Activated CD4-positive, alpha-beta T cell treated with anti-CD3 and anti-CD28 coated beads for 48 hours (primary cell): ENCODE data around the gene GGN.
A peak's percentile ranks its signal among the peaks of the same experiment; 100 is the strongest.
"Not testable (repeated sequence)": the region's sequence is repeated elsewhere in the genome, so short reads cannot be mapped to it uniquely, and the experiment has no call there.

Experiments used
- DNase-seq: peaks from one replicate; pipeline ENCODE4 v3.0.0-alpha.2; 2020

The GGN gene

DNA sequence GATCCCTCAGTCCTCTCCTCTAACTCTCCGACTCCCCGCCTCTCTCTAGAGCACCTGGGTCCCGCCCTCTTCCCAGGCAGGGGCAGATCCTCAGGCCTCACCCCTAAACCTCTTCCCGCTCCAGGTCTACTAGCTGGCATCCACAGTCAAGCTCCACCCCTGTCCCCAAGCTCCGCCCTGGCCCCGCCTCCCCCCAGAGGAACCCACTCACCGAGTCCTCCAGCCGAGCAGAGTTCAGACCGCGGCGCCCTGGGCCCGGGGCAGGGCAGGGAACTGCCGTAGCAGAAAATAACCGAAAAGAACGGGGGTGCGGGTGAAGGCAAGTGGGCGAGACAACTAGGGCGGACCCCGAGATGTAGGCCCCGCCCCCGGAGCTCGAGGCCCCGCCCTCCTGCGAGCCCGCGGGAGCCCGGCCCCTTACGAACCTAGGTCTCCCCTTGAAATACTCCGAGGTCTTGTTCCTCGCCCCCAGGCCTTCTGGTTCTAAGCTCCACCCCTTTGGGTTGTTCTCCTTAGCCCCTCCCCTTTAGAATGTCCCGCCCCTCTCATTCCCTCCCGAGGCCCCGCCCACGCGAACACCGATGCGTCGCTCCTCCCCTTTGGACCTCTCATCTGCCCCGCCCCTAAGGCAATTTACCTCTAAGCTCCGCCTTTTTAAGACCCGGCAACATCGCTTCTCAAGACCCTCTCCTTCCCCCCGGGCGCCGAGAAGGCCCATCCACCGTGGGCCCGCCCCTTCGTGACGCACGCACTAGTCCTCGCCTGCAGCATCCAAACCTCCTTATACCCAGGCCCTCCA lies at the start of gene GGN:
Gene GGN, minus strand, starts transcription at position 485 of the 799 bp plus-strand sequence. CDS start 773 bp downstream, outside the sequence.
- DNase-seq, result peak; percentile 93

- no peak for DNase-seq
Observed at GRCh38 chr19:38437295-38437694, 49.5 kb upstream of the GGN start.

DNA sequence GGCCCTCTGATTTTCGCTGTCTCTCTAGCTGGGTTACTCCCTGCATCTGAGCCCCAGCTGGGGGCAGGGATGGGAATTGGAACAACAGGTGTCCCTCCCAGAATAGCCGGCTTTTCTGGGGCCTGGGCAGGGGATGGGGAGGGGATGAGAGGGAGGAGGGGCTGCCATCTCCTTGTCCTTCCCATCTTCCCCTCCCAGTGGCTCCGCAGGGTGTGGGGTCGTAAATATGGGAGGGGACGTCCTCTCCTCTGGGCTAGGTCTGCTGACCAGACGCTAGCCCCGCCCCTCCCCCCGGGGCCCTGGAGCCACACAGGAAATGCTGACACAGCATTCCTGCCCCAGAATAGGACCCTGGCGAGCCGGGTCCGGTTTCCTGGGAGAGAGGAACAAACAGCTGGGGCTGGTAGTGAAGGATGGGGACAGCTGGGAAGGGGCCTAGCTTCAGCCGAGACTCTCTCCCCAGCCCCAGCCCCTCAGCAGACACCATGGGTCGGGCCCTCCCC lies 46.8 kb upstream of the GGN start:
- DNase-seq, result no peak

GRCh38 chr19:38433268-38433733 lies 45.5 kb upstream of the GGN start, which contains the start of gene RYR1:
RYR1 (plus strand) TSS chr19:38433691; CDS start chr19:38433830, 139 bp downstream.
- peak; percentile 78 for DNase-seq

DNA sequence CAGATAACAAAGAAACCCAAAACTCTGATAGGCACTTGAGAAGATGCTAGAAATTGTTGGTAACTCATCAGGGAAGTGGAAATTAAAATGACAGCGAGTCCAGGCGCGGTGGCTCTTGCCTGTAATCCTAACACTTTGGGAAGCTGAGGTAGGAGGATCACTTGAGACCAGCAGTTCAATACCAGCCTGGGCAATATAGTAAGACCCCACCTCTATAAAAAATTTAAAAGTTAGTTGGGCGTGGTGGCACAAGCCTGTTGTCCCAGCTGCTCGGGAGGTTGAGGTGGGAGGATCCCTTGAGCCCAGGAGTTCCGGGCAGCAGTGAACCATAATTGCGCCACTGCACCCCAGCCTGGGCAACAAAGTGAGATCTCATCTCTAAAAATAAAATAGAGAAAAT lies 43.1 kb upstream of the GGN start:
- DNase-seq, result no peak

DNA sequence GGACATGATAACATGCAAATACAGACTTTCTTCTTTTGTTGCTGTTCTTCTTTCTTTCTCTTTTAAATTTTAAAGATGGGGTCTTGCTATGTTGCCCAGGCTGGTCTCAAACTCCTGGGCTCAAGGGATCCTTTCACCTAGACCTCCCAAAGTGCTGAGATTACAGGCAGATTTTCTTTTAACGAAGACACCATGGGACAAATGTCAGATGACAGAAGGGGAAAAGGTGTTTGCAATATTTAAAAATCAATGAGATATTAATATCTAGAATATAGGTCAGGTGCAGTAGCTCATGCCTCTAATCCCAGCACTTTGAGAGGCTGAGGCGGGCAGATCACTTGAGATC lies 42.0 kb upstream of the GGN start:
- DNase-seq, result no peak

DNA sequence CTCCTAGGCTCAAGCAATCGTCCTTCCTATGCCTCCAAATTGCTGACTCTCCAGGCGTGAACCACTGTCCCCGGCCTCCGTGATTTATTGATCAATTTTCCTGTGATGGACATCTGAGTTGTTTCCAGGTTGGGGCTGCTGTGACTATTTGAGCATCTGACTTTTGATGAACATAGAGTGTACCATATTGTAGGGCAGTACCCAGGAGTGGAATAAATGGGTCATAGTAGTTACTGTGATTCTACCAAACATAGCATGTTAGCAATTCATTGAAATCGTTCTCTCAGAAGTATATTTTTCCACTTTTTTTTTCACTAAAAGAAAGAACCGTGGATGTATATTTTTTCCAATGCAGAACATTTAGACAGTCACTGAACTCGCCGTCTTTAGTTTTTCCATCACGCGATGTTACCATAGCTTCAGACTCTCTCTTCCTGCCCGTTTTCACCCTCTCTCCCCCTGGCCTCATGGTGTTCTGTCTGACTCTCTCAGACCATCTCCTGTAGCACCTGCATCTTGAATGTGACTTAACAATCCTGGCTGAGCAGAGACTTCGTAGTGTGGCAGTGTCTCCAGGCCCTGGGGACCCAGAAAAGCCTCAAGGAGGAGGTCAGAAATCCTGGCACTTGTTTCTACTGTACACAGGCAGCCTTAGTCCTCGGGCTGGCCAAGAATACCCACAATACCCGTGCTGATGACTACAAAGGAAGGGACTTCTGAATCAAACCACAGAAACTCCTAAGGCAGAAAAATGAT lies 41.4 kb upstream of the GGN start:
- DNase-seq, result peak; percentile 67

DNA sequence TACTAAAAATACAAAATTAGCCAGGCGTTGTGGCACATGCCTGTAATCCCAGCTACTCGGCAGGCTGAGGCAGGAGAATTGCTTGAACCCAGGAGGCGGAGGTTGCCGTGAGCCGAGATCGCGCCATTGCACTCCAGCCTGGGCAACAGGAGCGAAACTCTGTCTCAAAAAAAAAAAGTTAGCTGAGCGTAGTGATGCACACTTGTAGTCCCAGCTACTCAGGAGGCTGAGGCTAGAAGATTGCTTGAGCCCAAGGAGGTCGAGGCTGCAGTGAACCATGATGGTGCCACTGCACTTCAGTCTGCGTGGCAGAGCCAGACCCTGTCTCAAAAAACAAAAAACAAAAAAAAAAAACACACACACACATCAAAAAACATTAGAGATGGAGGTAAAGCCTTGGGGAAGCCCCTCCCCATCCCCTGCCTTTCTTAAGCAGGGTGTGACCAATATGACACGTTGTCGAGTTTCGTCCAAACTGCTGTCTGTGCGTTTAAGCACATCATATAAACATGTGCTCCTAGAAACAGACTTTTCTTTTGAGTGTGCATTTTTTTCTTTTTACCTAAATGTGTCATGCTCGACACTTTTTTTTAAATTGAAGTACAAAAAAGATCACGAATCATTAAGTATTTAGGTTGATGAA lies 39.3 kb upstream of the GGN start:
- DNase-seq, result peak; percentile 77

DNA sequence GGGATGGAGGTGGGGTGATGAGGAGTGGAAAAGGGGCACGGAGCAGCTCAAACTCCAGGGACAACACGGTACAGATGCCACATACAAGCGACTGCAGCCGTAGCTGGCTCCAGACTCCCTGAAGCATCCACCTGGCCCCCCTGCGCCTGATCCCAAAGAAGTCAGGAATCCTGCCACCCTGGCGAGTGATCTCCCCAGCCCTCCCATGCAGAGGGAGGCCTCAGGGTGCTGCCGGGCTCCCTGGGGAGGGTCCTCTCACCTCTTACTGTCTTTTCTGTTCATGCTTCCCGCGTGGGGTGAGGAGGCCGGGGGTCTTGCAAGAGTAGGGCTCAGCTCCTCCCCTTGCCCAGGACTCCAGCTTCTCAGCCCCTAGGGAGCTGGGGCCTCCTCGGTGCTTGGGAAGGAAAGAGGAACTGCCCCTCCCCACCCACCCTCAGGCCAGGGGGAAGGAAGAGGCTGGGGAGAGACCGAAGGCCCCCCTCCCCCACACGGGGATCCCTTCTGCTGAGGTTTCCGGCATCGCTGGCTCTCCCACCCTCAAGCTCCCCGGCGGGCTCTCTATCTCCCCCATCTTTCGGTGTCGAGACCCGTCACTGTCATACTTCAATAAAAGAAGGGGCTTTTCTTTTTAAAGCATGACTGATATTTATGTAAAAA lies 38.1 kb upstream of the GGN start, which contains the start of gene RASGRP4:
Gene RASGRP4, minus strand, starts transcription at position 410 of the 657 bp plus-strand sequence. Its CDS starts 128 bp downstream, at position 282.
- DNase-seq, result peak; percentile 69

DNA sequence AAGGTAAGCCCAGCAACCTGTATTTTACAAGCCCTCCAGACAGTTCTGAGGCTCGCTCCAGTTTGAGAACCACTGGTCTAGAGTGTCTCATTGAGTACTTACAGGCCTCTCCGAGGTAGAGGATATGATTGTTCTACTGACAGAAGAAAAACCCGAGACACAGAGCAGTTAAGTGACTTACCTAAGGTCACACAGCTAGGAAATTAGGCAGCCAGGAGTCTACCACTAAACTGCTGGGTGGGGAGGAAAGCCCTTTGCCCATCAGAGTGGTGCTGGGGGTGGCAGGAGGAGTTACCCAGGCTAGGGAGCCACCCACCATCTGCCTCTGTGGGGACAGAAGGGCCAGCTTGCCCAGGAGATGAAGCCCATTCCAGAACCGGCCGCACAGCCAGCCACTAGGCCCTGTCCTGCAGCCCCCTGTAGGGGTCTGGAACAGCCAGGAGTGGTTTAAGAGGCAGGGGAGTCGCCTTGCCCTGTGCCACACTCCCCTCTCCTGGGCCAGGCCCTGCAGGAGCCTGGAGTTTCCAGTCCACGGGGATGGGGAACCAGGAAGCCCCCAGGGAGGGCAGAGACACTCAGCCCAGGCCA lies 37.5 kb upstream of the GGN start:
- no peak for DNase-seq

GRCh38 chr19:38424272-38424671 lies 36.4 kb upstream of the GGN start:
- no peak for DNase-seq

DNA sequence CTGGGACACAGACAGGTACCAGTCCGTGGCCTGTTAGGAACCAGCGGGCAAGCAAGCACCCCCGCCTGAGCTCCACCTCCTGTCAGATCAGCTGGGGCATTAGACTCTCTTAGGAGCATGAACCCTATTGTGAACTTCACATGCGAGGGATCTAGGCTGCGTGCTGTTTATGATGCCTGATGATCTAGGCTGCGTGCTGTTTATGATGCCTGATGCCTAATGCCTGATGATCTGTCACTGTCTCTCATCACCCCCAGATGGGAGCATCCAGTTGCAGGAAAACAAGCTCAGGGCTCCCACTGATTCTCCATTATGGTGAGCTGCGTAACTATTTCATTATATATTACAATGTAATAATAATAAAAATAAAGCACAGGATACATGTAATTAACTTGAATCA lies 34.6 kb upstream of the GGN start:
- no peak for DNase-seq

GRCh38 chr19:38421856-38422255 lies 34.0 kb upstream of the GGN start:
- no peak for DNase-seq

- DNase-seq, result no peak
Observed at GRCh38 chr19:38420935-38421334, 33.1 kb upstream of the GGN start.

DNA sequence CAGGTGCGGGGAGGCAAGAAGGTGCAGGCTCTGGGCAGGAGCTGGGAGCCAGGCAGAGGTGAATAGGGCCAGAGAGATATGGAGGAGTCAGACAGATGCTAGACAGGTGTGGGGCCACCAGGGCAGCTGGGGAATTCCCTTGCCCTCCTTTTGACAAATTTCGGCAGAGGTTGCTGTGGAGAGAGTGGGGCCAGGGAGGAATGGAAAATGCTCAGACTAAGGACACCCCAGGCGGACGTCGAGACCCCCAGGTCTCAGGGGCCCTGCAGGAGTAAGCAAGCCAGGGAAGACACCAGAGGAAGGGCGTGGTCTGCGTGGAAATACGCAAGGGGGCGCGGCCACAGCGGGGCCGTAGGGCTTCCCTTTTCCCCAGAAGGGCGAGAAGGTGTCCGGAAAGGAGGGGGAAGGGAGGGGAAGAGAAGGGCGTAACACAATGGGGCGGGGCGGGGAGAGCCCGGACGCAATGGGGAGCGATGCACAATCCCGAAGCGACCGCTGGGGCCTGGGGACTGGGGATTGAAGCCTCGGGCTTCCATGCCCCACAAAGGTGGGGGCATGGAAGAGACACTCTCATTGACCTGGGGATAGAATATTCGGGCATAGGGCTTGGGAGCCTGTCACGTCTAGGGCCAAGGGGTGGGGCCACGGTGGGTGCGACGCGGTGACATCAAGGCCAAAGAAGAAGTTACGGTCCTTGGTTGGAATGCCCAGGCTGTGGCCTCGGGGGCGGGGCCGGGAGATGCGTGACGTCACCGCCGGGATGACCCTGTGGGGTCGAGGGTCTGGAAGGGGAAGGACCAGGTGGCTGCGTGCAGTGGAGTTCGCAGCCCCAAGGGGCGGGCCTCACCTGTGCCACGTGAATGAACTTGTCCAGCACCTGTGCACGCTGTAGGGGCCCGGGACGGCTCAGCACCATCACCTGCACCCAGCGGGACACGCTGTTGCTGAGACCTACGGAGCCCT lies 30.0 kb upstream of the GGN start:
- DNase-seq, result peak; percentile 75

GRCh38 chr19:38417146-38417543 lies 29.3 kb upstream of the GGN start:
- DNase-seq, result no peak

- no peak for DNase-seq
Observed at GRCh38 chr19:38413416-38413815, 25.6 kb upstream of the GGN start.

DNA sequence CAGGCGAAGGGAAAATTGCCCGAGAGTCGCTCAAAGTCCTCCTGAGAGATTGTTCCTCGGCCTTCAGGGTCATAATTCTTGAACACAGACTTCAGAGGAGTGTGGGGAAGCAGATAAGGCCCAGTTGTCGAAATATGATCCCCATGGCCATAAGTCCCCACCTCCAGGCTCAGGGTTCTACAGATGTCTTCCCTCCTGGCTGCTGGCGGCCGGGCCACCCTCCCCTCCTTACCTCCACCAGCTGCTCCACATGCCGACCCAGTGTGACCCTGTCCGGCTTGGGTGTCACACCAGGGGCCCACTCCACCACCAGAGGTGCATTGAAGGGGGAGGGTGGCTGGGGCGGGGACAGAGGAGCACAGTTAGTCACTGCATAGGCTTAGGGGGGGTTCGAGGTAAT lies 25.1 kb upstream of the GGN start:
- no peak for DNase-seq

GRCh38 chr19:38412491-38412890 lies 24.7 kb upstream of the GGN start:
- no peak for DNase-seq

GRCh38 chr19:38411898-38412297 lies 24.1 kb upstream of the GGN start:
- DNase-seq, result not testable (repeated sequence)
